Smooth muscle cell (in vitro differentiated cells): ENCODE measurements around the gene THAP9. TPM values are rescaled to one million over a fixed set of nuclear protein-coding genes. Genes with fewer than 3 reads are reported as not detected.
A peak's percentile ranks its signal among the peaks of the same experiment; 100 is the strongest.
"Not testable (repeated sequence)": the region's sequence is repeated elsewhere in the genome, so short reads cannot be mapped to it uniquely, and the experiment has no call there.

ENCODE experiments used
- DNase-seq: peaks from one replicate; lab custom pipeline; 2025; ENCODE audit not compliant: unreplicated experiment; lab: John Stamatoyannopoulos, UW
- H2AFZ ChIP-seq: fragments of 200-600 bp; sonication (generic); 2 replicates; pipeline ENCODE4 v1.6.0; 2016; ENCODE audit warnings: antibody characterized with exemption, low read depth, mild to moderate bottlenecking
- H3F3A ChIP-seq: fragments of 200-600 bp; sonication (generic); 2 replicates; pipeline ENCODE4 v1.6.0; 2017; ENCODE audit warnings: antibody characterized with exemption, low read depth
- H3K27ac ChIP-seq: fragments of 200-600 bp; sonication (generic); 2 replicates; pipeline ENCODE4 v1.5.1; 2016; ENCODE audit warnings: low read depth, mild to moderate bottlenecking
- H3K27me3 ChIP-seq: fragments of 200-600 bp; sonication (generic); 2 replicates; pipeline ENCODE4 v1.6.1; 2016; ENCODE audit warnings: low read depth, mild to moderate bottlenecking
- H3K36me3 ChIP-seq: fragments of 200-600 bp; sonication (generic); 2 replicates; pipeline ENCODE4 v1.5.1; 2016; ENCODE audit warnings: low read depth
- H3K4me1 ChIP-seq: fragments of 200-600 bp; sonication (generic); 2 replicates; pipeline ENCODE4 v1.5.1; 2016; ENCODE audit warnings: low read depth
- H3K4me2 ChIP-seq: fragments of 200-600 bp; sonication (generic); 2 replicates; pipeline ENCODE4 v1.6.0; 2016; ENCODE audit warnings: mild to moderate bottlenecking
- H3K4me3 ChIP-seq: fragments of 200-600 bp; sonication (generic); 2 replicates; pipeline ENCODE4 v1.5.1; 2016; ENCODE audit warnings: mild to moderate bottlenecking
- H3K79me2 ChIP-seq: fragments of 200-600 bp; sonication (generic); 2 replicates; pipeline ENCODE4 v1.6.0; 2016; ENCODE audit warnings: low read depth, mild to moderate bottlenecking
- H3K9ac ChIP-seq: fragments of 200-600 bp; sonication (generic); 2 replicates; pipeline ENCODE4 v1.6.0; 2016; ENCODE audit warnings: low read depth
- H3K9me3 ChIP-seq: fragments of 200-600 bp; sonication (generic); replicated peaks from 2 replicates; pipeline ENCODE4 v1.5.1; 2016; ENCODE audit warnings: low read depth
- H4K20me1 ChIP-seq: fragments of 200-600 bp; sonication (generic); 2 replicates; pipeline ENCODE4 v1.6.0; 2016; ENCODE audit warnings: low read depth
- CTCF ChIP-seq: fragments of 200-600 bp; sonication (generic); IDR thresholded peaks from 2 replicates; pipeline ENCODE4 v1.5.1; 2017; ENCODE audit warnings: borderline replicate concordance, mild to moderate bottlenecking, antibody characterized with exemption; ENCODE audit not compliant: insufficient read depth, poor library complexity, severe bottlenecking
- whole genome bisulfite sequencing: methylation state at CpG from one replicate; pipeline ENCODE4 v1.1.7; 2016; ENCODE audit warnings: low lambda C conversion rate; 5-methylcytosine and 5-hydroxymethylcytosine counted together
- polyA plus RNA-seq: library from polyadenylated mRNA; unstranded; fragments of >200 nt; fragmentation: Nextera tagmentation; extraction: Ambion mirVana; gene quantifications from 2 replicates; pipeline ENCODE4 v1.2.1, GENCODE V29; 2016
- total RNA-seq: library from RNA; depleted of rRNA; stranded (reverse); fragments of >200 nt; gene quantifications from 2 replicates; pipeline ENCODE4 v1.2.3, GENCODE V29; 2014

Gene THAP9
- total and polyA plus RNA-seq, 2 experiments from 2014 or later = 1.2 to 4.4 TPM

DNA sequence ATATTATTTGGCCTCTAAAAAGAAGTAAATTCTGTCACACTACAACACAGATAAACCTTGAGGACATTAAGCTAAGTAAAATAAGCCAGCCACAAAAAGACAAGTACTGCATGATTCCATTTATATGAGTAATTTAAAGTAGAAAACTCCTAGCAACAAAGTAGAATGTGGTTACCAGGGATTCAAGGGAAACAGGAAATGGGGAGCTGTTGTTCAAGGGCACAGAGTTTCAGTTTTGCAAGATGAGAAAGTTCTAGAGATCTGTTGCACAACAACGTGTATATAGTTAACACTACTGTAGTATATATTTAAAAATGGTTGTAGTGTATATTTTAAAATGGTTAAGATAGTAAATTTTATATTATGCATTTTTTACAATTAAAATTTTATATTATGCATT, 34.9 kb upstream of the THAP9 start:
- Histone ChIP-seq H3K4me3 (no peak overlapping the region), H2AFZ (no peak overlapping the region), H3K4me2 (peak overlapping the region; percentile 52), H3K9me3 (no peaks in the 10 kb centered on the region), H3F3A (peaks cover 22% of the 10 kb centered on the region), H3K79me2 (peaks cover 94% of the 10 kb centered on the region), H3K27ac (peak overlapping the region; percentile 86), H3K27me3 (no peaks in the 10 kb centered on the region), H3K4me1 (no peaks in the 10 kb centered on the region), H3K9ac (no peak overlapping the region), H3K36me3 (peaks cover 60% of the 10 kb centered on the region), H4K20me1 (peaks cover 100% of the 10 kb centered on the region)
- TF ChIP-seq CTCF = no peak
- 38% methylated on average over 1 of the region's 1 CpG for WGBS
- no peak for DNase-seq

DNA sequence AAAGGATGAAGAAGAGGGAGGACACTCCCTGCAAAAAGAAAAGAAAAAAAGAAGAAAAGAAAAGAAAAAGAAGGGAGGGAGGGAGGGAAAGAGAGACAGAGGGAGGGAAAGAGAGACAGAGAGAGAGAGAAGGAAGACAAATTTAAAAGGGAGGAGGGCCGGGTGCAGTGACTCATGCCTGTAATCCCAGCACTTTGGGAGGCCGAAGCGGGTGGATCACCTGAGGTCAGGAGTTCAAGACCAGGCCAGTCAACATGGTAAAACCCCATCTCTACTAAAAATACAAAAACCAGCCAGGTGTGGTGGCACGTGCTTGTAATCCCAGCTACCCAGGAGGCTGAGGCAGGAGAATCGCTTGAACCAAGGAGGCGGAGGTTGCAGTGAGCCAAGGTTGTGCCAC, 34.5 kb upstream of the THAP9 start:
- WGBS = 54% methylated on average over 6 of the region's 6 CpGs
- not testable (repeated sequence) for H3K4me3 ChIP-seq, H2AFZ ChIP-seq, H3K9me3 ChIP-seq, H3K4me1 ChIP-seq, DNase-seq, H3K9ac ChIP-seq, H3K27me3 ChIP-seq
- Histone ChIP-seq H4K20me1 (peaks cover 100% of the 10 kb centered on the region), H3K79me2 (peaks cover 94% of the 10 kb centered on the region), H3F3A (peaks cover 26% of the 10 kb centered on the region), H3K36me3 (peaks cover 64% of the 10 kb centered on the region), H3K27ac (peak overlapping the region; percentile 86), H3K4me2 (peak overlapping the region; percentile 52)

DNA sequence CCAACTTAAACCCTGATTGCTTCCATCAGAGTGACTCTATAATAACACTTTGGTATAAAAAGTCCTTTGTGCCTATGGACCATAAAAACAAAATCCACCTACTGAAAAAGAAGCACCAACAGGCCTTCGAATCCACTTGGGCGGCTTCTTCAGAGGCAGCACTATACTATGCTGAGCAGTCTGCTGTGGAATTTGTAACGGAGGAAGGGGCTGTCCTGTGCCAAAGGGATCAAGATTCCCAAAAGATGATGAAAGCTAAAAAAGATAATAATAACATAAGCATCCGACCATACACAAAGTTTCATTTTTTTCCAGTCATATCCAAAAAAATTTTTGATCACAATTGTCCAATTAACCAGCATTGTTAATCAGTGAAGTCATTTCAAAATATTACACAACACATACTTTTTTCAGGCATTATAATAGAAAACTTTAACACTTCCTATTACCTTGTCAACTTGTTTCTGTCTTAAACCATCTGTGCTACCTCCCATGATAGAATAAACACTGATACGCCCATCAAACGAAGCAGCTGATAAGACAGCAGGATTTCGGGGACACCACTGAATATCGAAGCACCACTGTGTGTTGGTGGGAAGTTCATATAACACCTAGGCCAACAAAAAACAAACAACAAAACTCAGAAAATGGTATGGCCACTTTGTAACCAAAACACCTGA, 33.7 kb upstream of the THAP9 start:
- Histone ChIP-seq H3K9ac (no peak overlapping the region), H3K79me2 (peaks cover 96% of the 10 kb centered on the region), H3K4me1 (no peaks in the 10 kb centered on the region), H4K20me1 (peaks cover 100% of the 10 kb centered on the region), H3K4me2 (peak overlapping the region; percentile 52), H3F3A (peaks cover 30% of the 10 kb centered on the region), H2AFZ (no peak overlapping the region), H3K27ac (peak overlapping the region; percentile 86), H3K27me3 (no peaks in the 10 kb centered on the region), H3K36me3 (peaks cover 66% of the 10 kb centered on the region), H3K9me3 (no peaks in the 10 kb centered on the region), H3K4me3 (no peak overlapping the region)
- no peak for TF ChIP-seq CTCF
- 90% methylated on average over 8 of the region's 8 CpGs for WGBS
- no peak for DNase-seq

- Histone ChIP-seq H3F3A (peaks cover 30% of the 10 kb centered on the region), H3K4me2 (no peak overlapping the region), H3K9me3 (no peaks in the 10 kb centered on the region), H3K9ac (no peak overlapping the region), H3K27ac (peak overlapping the region; percentile 22), H2AFZ (no peak overlapping the region), H4K20me1 (peaks cover 100% of the 10 kb centered on the region), H3K4me3 (no peak overlapping the region), H3K36me3 (peaks cover 70% of the 10 kb centered on the region), H3K4me1 (no peaks in the 10 kb centered on the region), H3K27me3 (no peaks in the 10 kb centered on the region), H3K79me2 (peaks cover 97% of the 10 kb centered on the region)
- TF ChIP-seq CTCF = no peak
- WGBS = over 99% methylated on average over 5 of the region's 5 CpGs
- no peak for DNase-seq
Observed at GRCh38 chr4:82868572-82868971, 32.0 kb upstream of the THAP9 start.
